ENCODE measurements around the gene ZNF407. TPM values are rescaled to one million over a fixed set of nuclear protein-coding genes. Genes with fewer than 3 reads are reported as not detected.

Gene ZNF407
- total and polyA plus RNA-seq, 8 donors: 2.1 to 49.0 (median 14.6) TPM

GRCh38 chr18:74689251-74689650 is 91.6 kb downstream of the ZNF407 start:
- intact Hi-C loops (cut with DNase I; ENCODE audit: low total_unique reads): no loop called here
- TF ChIP-seq POLR2A (IDR thresholded peaks at IDR 0.05): no peak
- no peak for TF ChIP-seq POLR2AphosphoS5 (IDR thresholded peaks at IDR 0.05)
- TF ChIP-seq EP300 (IDR thresholded peaks at IDR 0.05): no peak
- TF ChIP-seq CTCF (IDR thresholded peaks at IDR 0.05): no peak
- H3K4me1 ChIP-seq: no peaks in the 10 kb centered on the region
- H3K27me3 ChIP-seq: no peaks in the 10 kb centered on the region
- DNase-seq: no peak
- H3K9me3 ChIP-seq: no peaks in the 10 kb centered on the region
- peaks cover 0 to 14% (median 11%) of the 10 kb centered on the region in 4 donors for H3K36me3 ChIP-seq
- WGBS, 5 donors: 64 to 81% (median 76%) methylated on average over 2 of the region's 2 CpGs
- no peak overlapping the region for H3K4me3 ChIP-seq
- no peak overlapping the region for H3K27ac ChIP-seq

GRCh38 chr18:74692367-74693013 is 94.8 kb downstream of the ZNF407 start:
- intact Hi-C loops (cut with DNase I; ENCODE audit: low total_unique reads): no loop called here
- no peaks in the 10 kb centered on the region for H3K9me3 ChIP-seq
- H3K4me1 ChIP-seq: no peaks in the 10 kb centered on the region
- DNase-seq: no peak
- H3K4me3 ChIP-seq: no peak overlapping the region
- no peaks in the 10 kb centered on the region for H3K27me3 ChIP-seq
- WGBS, 5 donors: 76 to 88% (median 83%) methylated on average over 9 of the region's 9 CpGs
- H3K36me3 ChIP-seq: no peaks in the 10 kb centered on the region
- TF ChIP-seq POLR2AphosphoS5 (IDR thresholded peaks at IDR 0.05) (no peak), EP300 (IDR thresholded peaks at IDR 0.05) (no peak), CTCF (IDR thresholded peaks at IDR 0.05) (no peak), POLR2A (IDR thresholded peaks at IDR 0.05) (no peak)
- no peak overlapping the region for H3K27ac ChIP-seq

GRCh38 chr18:74694436-74694835 is 96.8 kb downstream of the ZNF407 start:
- H3K9me3 ChIP-seq: no peaks in the 10 kb centered on the region
- H3K4me1 ChIP-seq: no peaks in the 10 kb centered on the region
- H3K4me3 ChIP-seq: no peak overlapping the region
- TF ChIP-seq EP300 (IDR thresholded peaks at IDR 0.05) (no peak), POLR2A (IDR thresholded peaks at IDR 0.05) (no peak), CTCF (IDR thresholded peaks at IDR 0.05) (no peak), POLR2AphosphoS5 (IDR thresholded peaks at IDR 0.05) (no peak)
- 74 to 92% (median 86%) methylated on average over 1 of the region's 1 CpG for WGBS, 5 donors
- no peak overlapping the region for H3K27ac ChIP-seq
- no peak for DNase-seq
- no peaks in the 10 kb centered on the region for H3K36me3 ChIP-seq
- intact Hi-C loops (cut with DNase I; ENCODE audit: low total_unique reads): no loop called here
- no peaks in the 10 kb centered on the region for H3K27me3 ChIP-seq

- Histone ChIP-seq H3K27ac (no peak overlapping the region), H3K27me3 (no peaks in the 10 kb centered on the region), H3K9me3 (no peaks in the 10 kb centered on the region), H3K36me3 (no peaks in the 10 kb centered on the region), H3K4me3 (no peak overlapping the region), H3K4me1 (no peaks in the 10 kb centered on the region)
- DNase-seq: no peak
- no peak for TF ChIP-seq POLR2AphosphoS5 (IDR thresholded peaks at IDR 0.05)
- no peak for TF ChIP-seq EP300 (IDR thresholded peaks at IDR 0.05)
- TF ChIP-seq CTCF (IDR thresholded peaks at IDR 0.05): no peak
- TF ChIP-seq POLR2A (IDR thresholded peaks at IDR 0.05): no peak
- intact Hi-C loops (cut with DNase I; ENCODE audit: low total_unique reads): no loop called here
- 90 to 97% (median 95%) methylated on average over 5 of the region's 5 CpGs for WGBS, 5 donors
Measured at GRCh38 chr18:74695170-74695569, 97.5 kb downstream of the ZNF407 start.

Measured in stomach (tissue), 9 donors.